Hepatocyte (in vitro differentiated cells): Measurements from ENCODE around the gene CHN1.

Experiments used
- CTCF ChIP-seq: fragments of 200-600 bp; sonication (generic); IDR thresholded peaks from 2 replicates; pipeline ENCODE4 v1.5.1; 2016; ENCODE audit warnings: antibody characterized with exemption, mild to moderate bottlenecking; ENCODE audit not compliant: poor library complexity
- EZH2 ChIP-seq: fragments of 200-600 bp; sonication (generic); IDR thresholded peaks from 2 replicates; pipeline ENCODE4 v1.6.1; 2016; ENCODE audit warnings: antibody characterized with exemption, mild to moderate bottlenecking, borderline replicate concordance

DNA sequence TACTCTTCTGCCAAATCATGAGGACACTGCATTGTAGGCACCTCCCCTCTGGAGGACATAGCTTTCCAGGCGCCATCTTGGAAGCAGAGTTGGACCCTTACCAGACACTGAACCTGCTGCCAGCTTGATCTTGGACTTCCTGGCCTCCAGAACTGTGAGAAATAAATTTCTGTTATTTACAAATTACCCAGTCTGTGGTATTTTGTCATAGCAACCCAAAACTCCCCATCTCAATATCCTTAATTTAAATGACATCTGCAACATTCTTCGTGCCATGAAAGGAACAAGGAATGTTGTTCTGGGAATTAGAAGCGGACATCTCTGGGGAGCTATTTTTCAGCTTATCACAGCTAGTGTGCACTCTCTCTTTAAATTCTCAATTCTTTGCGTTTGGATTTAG, 183.6 kb downstream of the CHN1 start:
- no peak for TF ChIP-seq CTCF
- TF ChIP-seq EZH2: no peak
